GM10266 (cell line): ENCODE results near the gene CPXM2.

ENCODE experiments used
- DNase-seq: peaks from one replicate; pipeline ENCODE4 v3.0.0; 2012; ENCODE audit errors: extremely low spot score
- CTCF ChIP-seq: IDR thresholded peaks from 2 replicates; pipeline ENCODE4 v1.5.1; 2012; ENCODE audit warnings: mild to moderate bottlenecking, low read depth; ENCODE audit not compliant: control insufficient read depth, insufficient read depth; ENCODE audit errors: missing control alignments

CPXM2 gene

GRCh38 chr10:123800289-123800688, 91.3 kb downstream of the CPXM2 start:
- no peak for DNase-seq
- TF ChIP-seq CTCF: no peak

DNA sequence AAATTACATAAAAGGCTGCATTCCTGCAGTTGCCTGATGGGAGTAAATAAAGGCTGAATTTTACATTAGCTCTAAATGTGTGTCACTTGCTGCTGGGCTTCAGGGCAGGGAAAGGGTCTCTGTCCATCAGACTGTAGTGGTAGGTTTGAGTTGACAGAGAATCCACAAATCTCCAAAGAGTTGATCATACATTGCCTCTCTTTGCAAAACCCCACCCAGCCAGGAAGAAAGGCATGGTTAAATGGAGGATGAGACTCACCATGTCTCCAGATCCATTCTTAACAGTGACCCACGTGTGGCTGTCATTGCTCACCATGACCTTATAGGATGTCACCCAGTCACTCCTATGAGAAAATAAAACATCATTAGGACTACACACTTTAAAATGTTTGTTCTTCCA, 92.8 kb downstream of the CPXM2 start:
- TF ChIP-seq CTCF: no peak
- no peak for DNase-seq

DNA sequence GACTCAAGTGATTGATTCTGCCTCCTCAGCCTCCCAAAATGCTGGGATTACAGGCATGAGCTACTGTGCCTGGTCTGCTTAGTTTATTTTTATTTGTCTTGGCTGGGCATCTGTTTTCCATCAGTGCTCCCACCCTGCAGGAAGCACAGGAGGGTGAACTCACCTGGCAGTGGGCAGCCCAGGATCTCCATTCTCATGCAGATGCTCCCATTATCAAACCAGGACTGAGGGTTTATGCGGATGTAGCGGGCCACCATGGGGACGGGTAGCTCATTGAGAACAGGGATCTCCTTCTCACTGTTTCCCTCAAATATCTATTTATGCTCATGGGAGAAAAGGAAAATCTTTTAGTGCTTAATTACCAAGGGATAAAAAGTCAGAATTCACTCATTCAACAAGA, 93.8 kb downstream of the CPXM2 start:
- no peak for TF ChIP-seq CTCF
- no peak for DNase-seq

DNA sequence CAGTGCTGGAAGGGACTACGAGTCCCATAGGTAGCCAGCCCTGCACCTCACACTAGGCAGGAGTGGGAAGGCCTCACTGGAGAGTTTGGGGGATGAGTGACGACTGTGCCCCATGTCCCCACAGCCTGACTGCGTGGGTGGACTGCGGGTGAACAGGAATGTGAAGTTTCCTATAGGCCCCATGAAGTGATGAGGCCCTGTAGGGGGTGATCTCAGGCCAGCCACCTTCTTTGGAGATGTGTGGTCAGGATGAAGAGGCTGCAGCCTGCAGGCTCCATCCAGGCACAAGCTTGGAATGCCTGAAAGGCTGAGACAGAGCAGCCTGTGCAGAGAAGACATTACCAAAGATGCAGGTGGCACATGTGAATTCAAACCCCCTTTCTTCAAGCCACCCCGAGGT, 94.9 kb downstream of the CPXM2 start:
- no peak for DNase-seq
- TF ChIP-seq CTCF: no peak

GRCh38 chr10:123795846-123796590, 95.6 kb downstream of the CPXM2 start:
- DNase-seq: no peak
- no peak for TF ChIP-seq CTCF

DNA sequence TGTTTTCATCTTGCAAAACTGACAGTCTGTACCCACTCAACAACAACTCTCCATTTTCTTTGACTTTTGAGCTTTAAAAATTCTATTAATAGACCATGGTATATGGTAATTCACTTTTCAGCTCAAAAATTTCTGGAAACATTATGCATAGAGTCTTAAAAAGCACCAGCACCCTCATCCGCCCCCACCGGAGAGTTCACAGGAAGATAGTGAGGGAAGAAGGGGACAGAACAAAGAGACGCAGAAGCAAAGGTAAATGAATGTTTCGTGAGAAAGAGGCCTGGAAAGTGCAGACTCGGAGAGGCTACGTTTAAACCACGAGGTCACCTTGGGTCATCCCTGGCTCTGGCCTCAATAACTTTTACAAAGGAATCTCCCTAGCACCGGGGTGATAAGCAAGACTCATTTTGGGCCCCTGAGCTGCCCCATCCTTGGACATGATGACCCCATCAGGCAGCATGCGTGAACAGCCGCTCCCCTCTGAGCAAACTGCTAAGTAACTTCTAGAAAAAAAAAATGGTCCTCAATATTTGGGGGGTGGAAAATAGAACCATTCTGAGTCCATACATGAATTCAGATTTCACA, 96.3 kb downstream of the CPXM2 start:
- no peak for DNase-seq
- no peak for TF ChIP-seq CTCF

GRCh38 chr10:123792248-123792978, 99.2 kb downstream of the CPXM2 start:
- no peak for TF ChIP-seq CTCF

More at GRCh38 chr10:123792248-123792978, 99.2 kb downstream of the CPXM2 start:
- DNase-seq: no peak
